Activated naive CD4-positive, alpha-beta T cell treated with anti-CD3 and anti-CD28 coated beads, Interleukin-2, amount 50 U/mL, for 16 hours (primary cell): ENCODE data around the gene ANKDD1A.

ENCODE experiments used
- DNase-seq: peaks from one replicate; pipeline ENCODE4 v3.0.0-alpha.2; 2020

The ANKDD1A gene

GRCh38 chr15:64981812-64982431 lies 70.2 kb downstream of the ANKDD1A start:
- DNase-seq, result no peak

DNA sequence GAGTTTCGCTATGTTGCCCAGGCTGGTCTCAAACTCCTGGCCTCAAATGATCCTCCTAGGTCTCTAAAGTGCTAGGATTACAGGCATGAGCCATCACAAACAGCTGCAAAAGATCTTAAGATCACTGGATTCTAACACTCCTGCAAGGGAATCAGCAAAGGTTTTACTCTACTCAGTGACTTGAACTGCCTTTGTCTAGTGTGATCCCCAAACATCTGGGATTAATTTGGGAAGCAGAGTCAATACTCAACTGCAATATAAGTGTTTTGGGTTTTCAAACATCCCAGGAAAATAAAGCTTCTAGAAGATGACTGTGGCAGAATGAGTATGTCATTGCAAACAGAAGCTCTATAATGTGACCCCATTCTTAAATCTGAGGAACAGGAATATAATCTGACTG lies 70.8 kb downstream of the ANKDD1A start:
- DNase-seq, result no peak

GRCh38 chr15:64985366-64986033 lies 73.8 kb downstream of the ANKDD1A start:
- no peak for DNase-seq

DNA sequence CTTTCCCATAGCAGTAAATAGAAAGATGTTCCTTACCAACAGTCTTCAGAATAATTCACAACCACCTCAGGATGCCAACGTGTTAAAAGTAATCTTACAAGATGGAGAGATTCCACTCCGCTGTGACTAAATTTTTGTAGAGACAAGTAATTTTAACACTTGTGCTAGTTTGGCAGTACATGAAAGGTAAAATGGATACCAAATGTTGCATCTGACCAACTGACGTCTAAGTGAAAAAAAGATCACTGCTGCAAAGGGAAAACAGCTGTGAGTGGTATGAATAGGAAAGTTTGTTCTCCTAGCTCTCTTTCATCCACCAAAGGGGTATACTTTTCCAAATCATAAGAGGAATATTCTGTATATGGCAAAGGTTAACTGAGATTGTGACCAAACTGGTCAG lies 75.4 kb downstream of the ANKDD1A start:
- DNase-seq, result no peak

GRCh38 chr15:64989416-64990167 lies 77.9 kb downstream of the ANKDD1A start, which contains the start of gene SPG21:
TSS of gene SPG21 (minus strand) at chr15:64989914. CDS start at chr15:64983569, 6,345 bp downstream.
- DNase-seq, result peak; percentile 90

DNA sequence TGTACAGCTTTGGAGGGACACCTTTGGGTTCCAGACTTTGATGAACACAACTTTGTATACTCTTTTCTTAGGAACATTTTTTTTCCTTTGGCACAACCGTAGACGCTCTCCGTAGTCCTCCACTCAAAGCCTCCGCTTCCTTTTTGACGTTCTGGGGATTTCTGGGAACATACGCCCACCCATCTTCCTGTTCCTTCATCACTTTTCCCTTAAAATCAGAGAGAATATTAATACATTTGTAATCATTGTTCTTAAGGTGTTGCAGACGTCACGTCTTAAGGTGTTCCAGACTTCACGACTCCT lies 78.4 kb downstream of the ANKDD1A start:
- DNase-seq, result no peak

GRCh38 chr15:64991536-64992135 lies 79.9 kb downstream of the ANKDD1A start:
- no peak for DNase-seq

DNA sequence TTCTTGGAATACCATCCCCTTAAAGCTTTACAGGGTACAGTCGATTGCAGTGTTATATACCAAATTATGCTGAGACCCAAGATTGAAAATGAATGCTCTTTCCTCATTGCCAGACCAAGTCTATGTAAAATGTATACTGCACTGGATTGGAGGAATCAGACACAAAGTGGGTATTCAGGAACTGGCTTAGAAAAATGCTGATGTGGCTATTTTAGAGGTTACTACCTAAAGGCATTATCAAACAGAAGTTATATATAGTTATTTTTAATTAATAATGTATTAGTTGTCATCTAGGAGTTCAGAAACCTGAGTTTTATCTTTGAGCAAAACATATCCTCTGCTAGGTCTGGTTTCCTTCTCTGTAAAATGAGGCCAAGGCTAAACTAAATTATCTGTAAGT lies 81.6 kb downstream of the ANKDD1A start:
- DNase-seq, result no peak

DNA sequence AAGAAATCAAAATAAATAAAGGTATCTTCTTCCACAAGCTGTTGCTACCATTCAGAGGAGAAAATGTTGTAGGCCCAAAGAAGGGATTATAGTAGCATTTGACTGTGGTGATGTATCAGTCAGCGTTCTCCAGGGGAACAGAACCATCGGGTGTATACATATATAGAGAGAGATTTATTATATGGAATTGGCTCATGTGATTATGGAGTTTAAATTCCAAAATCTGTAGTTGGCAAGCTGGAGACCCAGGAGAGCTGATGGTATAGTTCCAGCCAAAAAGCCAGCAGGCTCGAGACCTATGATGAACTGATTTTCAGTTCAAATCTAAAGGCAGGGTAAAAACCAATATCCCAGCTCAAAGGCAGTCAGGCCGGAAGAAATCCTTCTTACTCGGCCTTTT lies 85.4 kb downstream of the ANKDD1A start:
- DNase-seq, result no peak

GRCh38 chr15:64997745-64998375 lies 86.2 kb downstream of the ANKDD1A start:
- no peak for DNase-seq

- DNase-seq, result no peak
Observed at GRCh38 chr15:65004993-65005392, 93.3 kb downstream of the ANKDD1A start.

DNA sequence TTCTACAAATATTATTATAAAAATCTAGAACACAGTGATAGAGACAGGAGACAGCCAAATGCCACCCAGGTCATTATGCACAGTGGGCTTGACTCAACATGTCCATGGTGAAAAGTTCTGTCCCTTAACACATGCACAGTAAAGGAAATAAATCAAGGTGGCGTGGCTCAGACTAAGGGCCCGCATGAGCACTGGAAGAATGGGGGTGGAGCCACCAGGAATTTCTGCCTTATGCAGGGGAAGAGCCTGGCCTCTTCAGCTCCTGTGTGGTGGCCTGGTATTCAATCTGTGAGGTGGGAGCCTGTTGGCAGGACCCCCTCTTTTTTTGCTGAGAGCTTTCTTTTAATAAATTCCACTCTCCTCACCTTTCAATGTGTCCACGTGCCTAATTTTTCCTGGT lies 95.2 kb downstream of the ANKDD1A start:
- no peak for DNase-seq
